Psoas muscle (tissue), 8 donors: Measurements from ENCODE around the gene MRPL32. TPM values are rescaled to one million over a fixed set of nuclear protein-coding genes. Genes with fewer than 3 reads are reported as not detected.

Experiments
- ATAC-seq, 4 donors: fragments of 200-7000 bp; cut with Tn5 transposase; one replicate each; pipeline ENCODE4 v1.9.1; 2020; ENCODE audit warnings: moderate library complexity in 3 of 4, mild to moderate bottlenecking in 2 of 4
- DNase-seq, 2 donors: peaks; one replicate each; pipeline ENCODE4 v3.0.0-alpha.2; 2020
- H3K27ac ChIP-seq: fragments of 200-600 bp; one replicate; pipeline ENCODE4 v1.8.0; 2022
- H3K27me3 ChIP-seq, 3 donors: fragments of 200-600 bp in 1 of 3; one replicate each; pipeline versions ENCODE4 v1.6.1 to v1.8.0; 2013 to 2022; ENCODE audit warnings: low read length in 2 of 3, mild to moderate bottlenecking in 2 of 3, moderate library complexity in 1 of 3; ENCODE audit not compliant: insufficient read depth in 3 of 3
- H3K36me3 ChIP-seq, 2 donors: fragments of 200-600 bp in 1 of 2; one replicate each; pipeline versions ENCODE4 v1.6.1 to v1.8.0; 2013 to 2022; ENCODE audit warnings: low read depth in 1 of 2, mild to moderate bottlenecking in 1 of 2, moderate library complexity in 1 of 2; ENCODE audit not compliant: insufficient read depth in 1 of 2
- H3K4me1 ChIP-seq: fragments of 200-600 bp; one replicate; pipeline ENCODE4 v1.8.0; 2022
- H3K4me3 ChIP-seq: fragments of 200-600 bp; one replicate; pipeline ENCODE4 v1.8.0; 2022; ENCODE audit warnings: mild to moderate bottlenecking
- H3K9me3 ChIP-seq: fragments of 200-600 bp; one replicate; pipeline ENCODE4 v1.8.0; 2022
- WGBS, 3 donors: extraction: QIAGEN DNeasy Blood & Tissue Kit; methylation state at CpG; one replicate each; pipeline versions ENCODE4 v1.1.6 to v1.1.7; 2013; 5-methylcytosine and 5-hydroxymethylcytosine counted together
- intact Hi-C, 2 donors: fragments of 100-400 bp; cut with DNase I; formaldehyde crosslinking; loops; one replicate each; pipeline versions ENCODE4 v1.11.0 to v1.14.2; 2022
- polyA plus RNA-seq, 3 donors: library from polyadenylated mRNA; stranded (reverse); fragments of 200-250 nt; gene quantifications; one replicate each; pipeline ENCODE4 v1.2.3, GENCODE V29; 2013
- total RNA-seq, 4 donors: library from RNA; stranded (reverse); fragmentation: NEBNext Ultra II Directional in 2 of 4; extraction: Animal tissue kit (Norgen Biotek cat#: 25700) in 2 of 4; gene quantifications; one replicate each; pipeline versions ENCODE4 v1.2.1 to v1.2.4, GENCODE V29; 2021 to 2023
- TF ChIP-seq, protein P1 (sequence below): fragments of 200-600 bp; IDR thresholded peaks from one replicate; pipeline ENCODE4 v1.8.0; 2022; ENCODE audit warnings: antibody characterized with exemption
- donor health status: healthy with polysubstance abuse.
- donor health status: DM: no; HTN: no; CAD: no; lungs with moderate emphysema.
- donor health status: Bipolar disorder and iron deficiency.
- donor health status: healthy.
- donor health status: DM: yes; HTN: yes; CAD: no.
- donor health status: DM: no; HTN: no; CAD: no.
- donor health status: DM: no; HTN: no; CAD: no.
- donor health status: DM: yes; HTN: yes; CAD: no.

Gene MRPL32
- total and polyA plus RNA-seq, 7 donors, result 34.3 to 133 (median 51.7) TPM

DNA sequence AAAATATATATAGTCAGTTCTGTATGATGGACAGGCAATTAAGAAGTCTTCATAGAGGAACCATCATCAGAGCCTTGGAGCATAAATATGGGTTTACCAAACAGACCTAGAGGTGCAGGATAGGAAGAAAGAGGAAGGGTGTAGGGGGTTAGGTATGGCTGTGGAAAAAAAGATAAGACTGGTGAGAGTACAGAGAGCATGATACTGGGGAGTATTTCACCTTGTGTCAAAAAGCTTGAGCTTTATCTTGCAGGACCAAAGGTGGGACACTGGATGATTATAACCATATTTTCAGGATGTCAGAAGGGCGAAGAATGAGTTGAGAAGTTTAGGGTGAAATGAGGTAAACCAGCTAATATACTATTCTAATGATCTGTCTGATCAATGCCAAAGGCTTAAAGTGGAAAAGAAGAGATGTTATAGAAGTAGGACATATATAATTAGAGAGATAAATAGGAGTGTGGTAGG, 54.6 kb downstream of the MRPL32 start:
- 61 to 85% (median 75%) methylated on average over 1 of the region's 1 CpG for WGBS, 3 donors
- intact Hi-C loops, result no loop called here
- TF ChIP-seq, protein P1, sequence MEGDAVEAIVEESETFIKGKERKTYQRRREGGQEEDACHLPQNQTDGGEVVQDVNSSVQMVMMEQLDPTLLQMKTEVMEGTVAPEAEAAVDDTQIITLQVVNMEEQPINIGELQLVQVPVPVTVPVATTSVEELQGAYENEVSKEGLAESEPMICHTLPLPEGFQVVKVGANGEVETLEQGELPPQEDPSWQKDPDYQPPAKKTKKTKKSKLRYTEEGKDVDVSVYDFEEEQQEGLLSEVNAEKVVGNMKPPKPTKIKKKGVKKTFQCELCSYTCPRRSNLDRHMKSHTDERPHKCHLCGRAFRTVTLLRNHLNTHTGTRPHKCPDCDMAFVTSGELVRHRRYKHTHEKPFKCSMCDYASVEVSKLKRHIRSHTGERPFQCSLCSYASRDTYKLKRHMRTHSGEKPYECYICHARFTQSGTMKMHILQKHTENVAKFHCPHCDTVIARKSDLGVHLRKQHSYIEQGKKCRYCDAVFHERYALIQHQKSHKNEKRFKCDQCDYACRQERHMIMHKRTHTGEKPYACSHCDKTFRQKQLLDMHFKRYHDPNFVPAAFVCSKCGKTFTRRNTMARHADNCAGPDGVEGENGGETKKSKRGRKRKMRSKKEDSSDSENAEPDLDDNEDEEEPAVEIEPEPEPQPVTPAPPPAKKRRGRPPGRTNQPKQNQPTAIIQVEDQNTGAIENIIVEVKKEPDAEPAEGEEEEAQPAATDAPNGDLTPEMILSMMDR, result no peak

More for the DNA sequence above, 54.6 kb downstream of the MRPL32 start:
- Histone ChIP-seq H3K4me3 (no peak overlapping the region), H3K9me3 (no peaks in the 10 kb centered on the region), H3K36me3 (no peaks in the 10 kb centered on the region), H3K27ac (no peak overlapping the region), H3K4me1 (no peaks in the 10 kb centered on the region), H3K27me3 (peaks cover 0 to 3% (median 0%) of the 10 kb centered on the region in 3 donors)
- DNase-seq, result no peak
- no peak for ATAC-seq

Other genes starting within 250 kb of the MRPL32 start
- gene C7orf25, start 20.3 kb upstream of the MRPL32 start, total RNA-seq, result 1 to 10 TPM; 1.3 to 2.4 (median 2.0) TPM
- gene C7orf25, start 20.3 kb upstream of the MRPL32 start, polyA plus RNA-seq, result 1 to 10 TPM; 2.8 to 5.6 (median 4.8) TPM
- gene PSMA2, start 202 bp upstream of the MRPL32 start, total RNA-seq, result 100 to 1,000 TPM in 3 of 4 donors, 10 to 100 TPM in 1; 57.4 to 145 (median 111) TPM
- gene PSMA2, start 202 bp upstream of the MRPL32 start, polyA plus RNA-seq, result 100 to 1,000 TPM; 203 to 334 (median 235) TPM
- 1 to 10 TPM in 3 of 4 donors, under 1 TPM in 1; 0.93 to 2.8 (median 1.5) TPM for gene HECW1, start 180.3 kb downstream of the MRPL32 start, total RNA-seq
- 1 to 10 TPM in 1 of 3 donors, under 1 TPM in 2; 0.07 to 1.7 (median 0.56) TPM for gene HECW1, start 180.3 kb downstream of the MRPL32 start, polyA plus RNA-seq